HT1080 (cell line): ENCODE data around the gene CLEC16A. TPM values are rescaled to one million over a fixed set of nuclear protein-coding genes. Genes with fewer than 3 reads are reported as not detected.

Source experiments
- DNase-seq: peaks from one replicate; pipeline ENCODE4 v3.0.0-alpha.2; 2015; ENCODE audit warnings: low read depth
- total RNA-seq: library from RNA; depleted of rRNA; stranded (reverse); fragments of >200 nt; shearing (Covaris generic); gene quantifications from 2 replicates; pipeline ENCODE4 v1.2.3, GENCODE V29; 2014

CLEC16A gene
- total RNA-seq, 1 experiment from 2014 or later = 12.9 TPM

- DNase-seq = no peak
These were observed 94.4 kb downstream of the CLEC16A start for GRCh38 chr16:11038777-11039176.

DNA sequence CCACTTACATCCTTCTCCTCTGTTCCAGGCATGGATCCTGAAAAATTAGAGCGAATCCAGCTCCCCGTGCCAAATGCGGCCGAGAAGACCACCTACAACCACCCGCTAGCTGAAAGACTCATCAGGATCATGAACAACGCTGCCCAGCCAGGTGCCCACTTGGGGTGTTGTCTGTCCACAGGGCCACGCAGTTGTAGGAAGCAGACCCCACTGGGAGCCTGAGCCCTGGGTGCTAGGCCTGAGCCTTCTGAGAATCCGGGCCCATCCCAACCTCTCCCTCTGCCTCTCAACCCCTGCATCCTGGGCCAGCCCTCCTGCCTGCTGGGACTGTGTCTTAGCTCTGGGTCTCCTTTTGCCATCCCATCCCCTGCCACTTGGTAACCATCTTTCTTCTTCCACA lies 95.4 kb downstream of the CLEC16A start:
- no peak for DNase-seq

DNA sequence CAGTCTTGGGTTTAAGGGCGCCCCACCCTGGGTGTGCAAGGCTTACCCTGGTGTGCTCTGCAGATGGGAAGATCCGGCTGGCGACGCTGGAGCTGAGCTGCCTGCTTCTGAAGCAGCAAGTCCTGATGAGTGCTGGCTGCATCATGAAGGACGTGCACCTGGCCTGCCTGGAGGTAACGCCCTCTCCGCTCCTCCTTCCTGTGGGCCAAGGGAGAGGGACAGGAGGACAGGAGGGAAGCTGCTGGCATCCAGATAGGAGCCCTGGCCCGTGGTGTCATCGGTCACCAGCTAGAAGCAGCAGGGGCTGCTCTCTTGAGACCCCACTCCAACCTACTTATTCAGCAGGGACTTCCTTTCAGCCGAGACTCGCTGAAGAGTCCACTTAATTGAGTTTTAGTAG lies 97.8 kb downstream of the CLEC16A start:
- no peak for DNase-seq

DNA sequence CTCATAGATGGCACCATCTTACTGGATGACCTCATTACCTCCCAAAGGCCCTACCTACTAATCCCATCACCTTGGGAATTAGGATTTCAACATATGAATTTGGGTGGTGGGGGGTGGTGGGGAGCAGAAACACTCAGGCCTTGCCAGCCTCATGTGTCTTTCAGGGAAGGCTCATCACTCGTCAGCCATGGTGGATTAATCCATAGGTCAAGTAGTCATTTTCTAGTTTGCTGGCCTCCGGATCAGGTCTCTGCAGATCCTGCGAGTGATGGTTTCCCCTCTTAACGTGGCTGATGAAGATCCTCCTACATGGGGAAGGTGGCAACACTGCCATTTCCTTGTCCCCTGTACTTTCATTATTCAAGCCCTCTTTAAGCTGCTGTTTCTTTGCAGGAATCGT lies 101.1 kb downstream of the CLEC16A start:
- no peak for DNase-seq

- DNase-seq = no peak
These were observed 101.5 kb downstream of the CLEC16A start for GRCh38 chr16:11045846-11046245.

GRCh38 chr16:11046382-11046931 lies 102.1 kb downstream of the CLEC16A start:
- DNase-seq = no peak

GRCh38 chr16:11047057-11047456 lies 102.7 kb downstream of the CLEC16A start:
- DNase-seq = no peak

- DNase-seq = no peak
These were observed 103.8 kb downstream of the CLEC16A start for GRCh38 chr16:11047939-11048800.

- DNase-seq = no peak
These were observed 105.2 kb downstream of the CLEC16A start for GRCh38 chr16:11049396-11050059.

DNA sequence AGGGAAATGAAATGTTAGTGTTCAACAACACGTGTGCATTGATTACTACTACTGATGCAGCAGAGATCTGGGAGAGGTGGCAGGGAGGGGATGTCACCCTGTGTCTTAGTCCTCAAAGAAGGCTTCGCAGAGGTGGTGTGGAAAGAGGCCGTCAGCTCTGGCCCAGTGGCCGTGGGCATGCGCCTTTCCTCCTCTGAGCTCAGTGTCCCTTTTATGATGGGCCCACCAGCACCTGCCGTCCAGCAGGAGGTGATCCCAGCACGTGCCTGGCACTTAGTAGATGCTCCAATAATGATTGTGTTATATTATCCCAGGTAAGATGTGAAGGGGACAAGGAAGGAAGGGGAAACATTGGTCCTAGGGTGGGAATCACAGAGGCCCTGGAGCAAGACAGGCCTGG lies 106.2 kb downstream of the CLEC16A start:
- no peak for DNase-seq

DNA sequence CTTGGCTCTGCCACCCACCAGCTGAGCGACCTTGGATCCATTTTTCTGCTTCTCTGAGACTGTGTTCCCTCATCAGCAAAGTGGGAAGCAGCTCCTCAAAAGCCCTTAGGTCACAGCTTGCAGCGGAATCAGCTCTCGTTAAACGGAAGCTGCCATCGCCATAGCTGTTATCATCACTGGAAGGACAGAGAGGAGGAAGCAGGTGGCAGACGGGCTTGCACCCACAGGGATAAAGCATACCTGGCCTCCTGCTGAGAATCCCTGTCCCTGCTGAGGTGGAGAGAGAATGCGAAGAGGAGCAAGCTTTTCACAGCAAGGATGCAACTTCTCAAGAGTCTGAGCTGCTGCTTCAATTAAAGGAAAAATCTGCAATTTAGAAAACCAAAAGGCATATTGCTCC lies 106.6 kb downstream of the CLEC16A start:
- no peak for DNase-seq

DNA sequence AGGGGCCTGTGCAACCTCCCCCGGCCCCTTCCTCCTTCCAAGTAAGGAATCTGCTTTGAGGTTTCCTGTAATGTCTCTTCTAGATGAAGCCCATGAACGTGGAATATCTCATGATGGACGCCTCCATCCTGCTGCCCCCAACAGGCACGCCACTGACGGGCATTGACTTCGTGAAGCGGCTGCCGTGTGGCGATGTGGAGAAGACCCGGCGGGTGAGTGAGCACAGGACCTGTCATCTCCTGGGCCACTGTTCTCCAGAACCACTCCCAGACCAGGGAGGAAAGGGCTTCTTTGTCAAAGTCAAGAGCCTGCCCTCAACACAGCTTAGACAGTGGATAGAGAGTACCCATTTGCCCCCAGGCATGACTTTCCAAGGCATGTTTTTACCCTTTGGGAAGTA lies 107.1 kb downstream of the CLEC16A start:
- DNase-seq = no peak

DNA sequence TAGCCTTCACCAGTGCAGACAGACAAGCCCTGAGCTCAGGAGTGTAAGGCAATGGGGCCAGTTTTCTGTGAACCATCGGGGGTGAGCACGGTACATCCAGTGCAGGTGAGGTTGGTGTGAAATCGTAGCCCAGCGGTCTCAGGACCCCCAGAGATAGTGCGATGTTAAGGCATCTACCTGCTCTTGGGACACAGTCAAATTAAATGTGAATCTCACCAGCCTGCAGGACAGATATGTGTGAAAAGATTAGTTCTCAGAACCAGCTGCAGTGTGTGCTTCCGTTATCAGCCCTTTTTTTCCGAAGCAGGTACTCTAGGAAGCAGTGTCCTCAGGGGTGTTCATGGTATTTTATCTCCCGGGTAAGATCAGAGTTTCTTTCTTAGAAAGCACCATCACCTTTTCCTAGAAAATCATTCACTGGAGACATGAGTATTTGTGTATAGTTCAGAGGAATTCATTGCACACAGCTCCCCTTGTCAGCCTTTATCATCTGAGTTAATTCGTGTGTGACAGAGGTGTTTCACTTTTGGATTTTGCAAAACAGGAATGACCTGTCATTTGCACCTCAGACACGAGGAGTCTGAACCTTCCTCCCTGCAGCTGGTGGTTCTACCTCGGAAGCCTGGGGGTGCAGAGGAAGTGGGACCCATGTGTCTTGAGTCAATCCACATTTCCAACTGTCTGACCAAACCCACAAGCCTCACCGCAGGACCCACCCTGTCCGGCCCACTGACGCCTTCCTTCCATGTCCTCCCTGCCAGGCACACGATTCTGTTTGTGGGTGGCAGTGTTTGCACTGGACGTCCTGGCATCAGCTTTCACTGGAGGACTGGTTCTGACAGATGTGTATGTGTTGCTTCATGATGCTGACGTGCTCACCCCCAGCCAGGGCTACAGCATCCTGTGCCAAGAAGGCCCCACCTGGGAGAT lies 107.8 kb downstream of the CLEC16A start:
- DNase-seq = no peak

GRCh38 chr16:11053916-11054460 lies 109.6 kb downstream of the CLEC16A start:
- no peak for DNase-seq

DNA sequence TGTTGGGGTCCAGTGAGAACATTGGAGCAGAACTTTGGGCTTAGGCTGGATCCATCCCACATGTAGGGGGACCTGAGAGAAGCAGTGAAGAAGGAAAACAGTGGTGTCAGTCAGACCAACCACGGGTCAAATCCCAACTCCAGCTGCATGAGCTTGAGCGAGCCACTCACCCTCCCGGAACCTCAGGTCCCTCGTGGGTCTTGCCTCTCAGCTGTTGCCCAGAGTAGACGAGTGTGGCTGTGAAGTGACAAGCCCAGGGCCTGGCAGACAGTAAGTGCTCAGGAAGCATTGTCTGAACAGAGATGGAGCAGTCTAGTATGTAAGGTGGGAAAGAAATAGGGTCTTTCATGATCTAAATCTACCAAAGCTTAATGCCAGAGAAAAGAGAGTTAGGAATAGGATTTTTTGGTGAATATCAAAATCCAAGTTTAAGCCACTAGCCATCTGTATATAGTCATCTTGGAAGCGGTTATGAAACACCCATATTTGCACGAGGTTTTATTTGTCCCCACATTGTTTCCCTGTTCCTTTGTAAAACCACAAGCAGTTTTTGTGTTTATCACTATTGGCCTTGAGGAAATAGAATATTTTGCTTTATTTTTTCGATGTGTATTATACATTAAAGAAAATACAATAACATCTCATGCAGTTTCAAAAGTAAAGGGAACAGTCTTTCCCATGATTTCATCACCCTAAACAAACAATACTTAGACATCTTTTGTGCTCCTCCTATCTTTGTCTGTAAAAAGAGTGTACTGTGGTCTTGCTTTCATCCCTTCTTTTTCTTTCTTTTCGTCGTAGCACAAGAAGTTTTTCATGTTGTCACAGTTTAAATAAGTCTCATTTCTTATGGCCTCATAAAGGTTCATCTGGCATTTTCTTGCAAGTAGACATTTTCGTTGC lies 112.0 kb downstream of the CLEC16A start:
- DNase-seq = no peak

DNA sequence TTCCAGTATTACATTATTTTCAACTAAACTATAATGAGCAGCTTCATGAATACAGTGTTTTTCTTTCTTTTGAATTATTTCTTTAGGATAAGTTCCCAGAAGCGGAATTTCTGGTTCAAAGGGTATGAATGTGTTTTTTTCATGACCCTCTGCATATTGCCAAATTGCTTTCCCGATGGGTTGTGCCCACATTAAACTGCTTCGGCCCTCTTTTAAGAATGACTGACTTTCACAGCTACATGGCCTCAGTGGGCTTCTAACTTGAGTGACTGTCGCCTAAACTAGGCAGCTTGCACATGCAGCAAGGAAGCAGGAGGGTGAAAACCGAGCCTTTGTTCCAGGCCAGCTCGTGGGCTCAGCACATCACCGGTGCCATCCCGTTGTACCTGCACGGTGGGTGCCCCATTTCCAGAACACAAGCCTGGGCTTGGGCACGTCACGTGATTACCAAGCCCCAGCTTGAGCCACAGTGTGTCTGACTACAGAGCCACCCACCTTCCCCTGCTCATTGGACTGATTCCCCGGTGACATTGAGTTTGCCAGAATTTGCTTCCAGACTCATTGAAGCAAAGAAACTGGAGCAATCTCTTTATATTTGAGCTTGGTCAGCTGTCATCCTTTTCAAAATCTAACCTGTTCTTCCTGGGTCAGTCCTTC lies 112.8 kb downstream of the CLEC16A start:
- no peak for DNase-seq

- DNase-seq = no peak
These were observed 113.5 kb downstream of the CLEC16A start for GRCh38 chr16:11057711-11058345.

GRCh38 chr16:11058832-11059231 lies 114.5 kb downstream of the CLEC16A start:
- DNase-seq = no peak

DNA sequence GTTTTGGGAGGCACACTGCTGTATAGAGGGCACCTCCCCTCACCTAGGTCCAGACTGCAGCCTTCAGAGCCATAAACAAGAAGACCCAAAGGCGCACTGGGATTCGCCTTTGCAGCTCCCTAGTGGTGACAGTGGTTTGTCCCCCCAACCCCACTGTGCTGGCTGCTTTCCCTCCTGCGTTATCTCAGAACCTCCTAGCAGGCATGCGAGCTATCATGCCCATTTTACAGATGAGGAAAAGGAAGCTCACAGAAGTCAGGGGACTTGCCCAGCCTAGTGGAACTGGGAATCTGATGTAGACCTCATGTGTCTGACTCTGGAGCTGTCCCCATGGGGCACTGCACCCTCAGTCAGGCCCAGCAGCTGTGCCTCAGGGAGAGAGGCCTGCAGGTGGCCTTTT lies 115.2 kb downstream of the CLEC16A start:
- no peak for DNase-seq
